Vagina (tissue), 2 donors: ENCODE measurements around the gene TMEM178B. TPM values are rescaled to one million over a fixed set of nuclear protein-coding genes. Genes with fewer than 3 reads are reported as not detected.

Source experiments
- DNase-seq, 2 donors: peaks; one replicate each; pipeline ENCODE4 v3.0.0-alpha.2; 2017; ENCODE audit errors: extremely low spot score in 2 of 2
- H3K27ac ChIP-seq: fragments of 200-600 bp; sonication (generic); one replicate; pipeline ENCODE4 v1.5.1; 2019
- H3K27me3 ChIP-seq: fragments of 200-600 bp; sonication (generic); one replicate; pipeline ENCODE4 v1.5.1; 2019
- H3K36me3 ChIP-seq, 2 donors: fragments of 200-600 bp; sonication (generic); one replicate each; pipeline ENCODE4 v1.5.1; 2017 to 2019
- H3K4me1 ChIP-seq: fragments of 200-600 bp; sonication (generic); one replicate; pipeline ENCODE4 v1.5.1; 2019
- H3K4me3 ChIP-seq, 2 donors: fragments of 200-600 bp; sonication (generic); 1 replicate in 1 of 2; 2 replicates in 1 of 2; pipeline ENCODE4 v1.5.1; 2016 to 2019
- H3K9me3 ChIP-seq: fragments of 200-600 bp; sonication (generic); one replicate; pipeline ENCODE4 v1.5.1; 2019
- CTCF ChIP-seq, 3 experiments: fragments of 450-650 bp in 2 of 3; fragments of 200-600 bp in 1 of 3; sonication (generic) in 1 of 3; IDR thresholded peaks; one replicate each; pipeline ENCODE4 v1.5.1; 2017 to 2019; ENCODE audit warnings: antibody characterized with exemption in 3 of 3, mild to moderate bottlenecking in 2 of 3, moderate library complexity in 2 of 3
- POLR2A ChIP-seq, 2 donors: fragments of 450-650 bp; IDR thresholded peaks; one replicate each; pipeline ENCODE4 v1.6.1; 2017; ENCODE audit warnings: antibody characterized with exemption in 2 of 2, mild to moderate bottlenecking in 2 of 2, moderate library complexity in 2 of 2
- POLR2AphosphoS5 ChIP-seq, 2 donors: sonication (generic); formaldehyde crosslinking; IDR thresholded peaks; one replicate each; pipeline ENCODE4 v1.9.0; 2017; ENCODE audit warnings: antibody characterized with exemption in 2 of 2, mild to moderate bottlenecking in 2 of 2, low read depth in 1 of 2; ENCODE audit not compliant: insufficient read depth in 1 of 2
- intact Hi-C: fragments of 100-400 bp; cut with DNase I; formaldehyde crosslinking; loops from one replicate; pipeline ENCODE4 v1.15.1; 2023
- total RNA-seq: library from RNA; depleted of rRNA; stranded (reverse); fragments of >200 nt; gene quantifications from one replicate; pipeline ENCODE4 v1.2.3, GENCODE V29; 2016

Gene TMEM178B
- total RNA-seq, 1 donor from 2014 or later: 1.2 TPM

GRCh38 chr7:141411133-141411532, 337.3 kb downstream of the TMEM178B start:
- DNase-seq: no peak
- TF ChIP-seq POLR2A (IDR thresholded peaks at IDR 0.05) (no peak), CTCF (IDR thresholded peaks at IDR 0.05) (no peak), POLR2AphosphoS5 (IDR thresholded peaks at IDR 0.05; ENCODE audit: insufficient read depth in 1 of 2, low read depth in 1 of 2) (no peak)
- intact Hi-C loops: no loop called here
- Histone ChIP-seq H3K36me3 (no peaks in the 10 kb centered on the region), H3K27ac (no peak overlapping the region), H3K4me1 (no peaks in the 10 kb centered on the region), H3K4me3 (no peak overlapping the region), H3K9me3 (no peaks in the 10 kb centered on the region), H3K27me3 (no peaks in the 10 kb centered on the region)

- no peaks in the 10 kb centered on the region for H3K4me1 ChIP-seq
- no peak for DNase-seq
- H3K4me3 ChIP-seq: no peak overlapping the region
- H3K27me3 ChIP-seq: no peaks in the 10 kb centered on the region
- intact Hi-C loops: no loop called here
- TF ChIP-seq CTCF (IDR thresholded peaks at IDR 0.05) (no peak), POLR2A (IDR thresholded peaks at IDR 0.05) (no peak), POLR2AphosphoS5 (IDR thresholded peaks at IDR 0.05; ENCODE audit: insufficient read depth in 1 of 2, low read depth in 1 of 2) (no peak)
- no peak overlapping the region for H3K27ac ChIP-seq
- no peaks in the 10 kb centered on the region for H3K36me3 ChIP-seq
- no peaks in the 10 kb centered on the region for H3K9me3 ChIP-seq
These were observed 342.1 kb downstream of the TMEM178B start for GRCh38 chr7:141415999-141416398.

- TF ChIP-seq POLR2A (IDR thresholded peaks at IDR 0.05) (no peak), POLR2AphosphoS5 (IDR thresholded peaks at IDR 0.05; ENCODE audit: insufficient read depth in 1 of 2, low read depth in 1 of 2) (no peak), CTCF (IDR thresholded peaks at IDR 0.05) (no peak)
- Histone ChIP-seq H3K9me3 (no peaks in the 10 kb centered on the region), H3K4me1 (no peaks in the 10 kb centered on the region), H3K27me3 (no peaks in the 10 kb centered on the region), H3K4me3 (no peak overlapping the region), H3K36me3 (no peaks in the 10 kb centered on the region), H3K27ac (no peak overlapping the region)
- no peak for DNase-seq
- intact Hi-C loops: no loop called here
These were observed 342.9 kb downstream of the TMEM178B start for GRCh38 chr7:141416650-141417270.

GRCh38 chr7:141417506-141417905, 343.6 kb downstream of the TMEM178B start:
- Histone ChIP-seq H3K9me3 (no peaks in the 10 kb centered on the region), H3K36me3 (no peaks in the 10 kb centered on the region), H3K4me3 (no peak overlapping the region), H3K27ac (no peak overlapping the region), H3K27me3 (no peaks in the 10 kb centered on the region), H3K4me1 (no peaks in the 10 kb centered on the region)
- TF ChIP-seq CTCF (IDR thresholded peaks at IDR 0.05) (no peak), POLR2AphosphoS5 (IDR thresholded peaks at IDR 0.05; ENCODE audit: insufficient read depth in 1 of 2, low read depth in 1 of 2) (no peak), POLR2A (IDR thresholded peaks at IDR 0.05) (no peak)
- intact Hi-C loops: no loop called here
- DNase-seq: no peak

GRCh38 chr7:141418066-141418465, 344.2 kb downstream of the TMEM178B start:
- Histone ChIP-seq H3K4me3 (no peak overlapping the region), H3K4me1 (no peaks in the 10 kb centered on the region), H3K9me3 (no peaks in the 10 kb centered on the region), H3K27ac (no peak overlapping the region), H3K36me3 (no peaks in the 10 kb centered on the region), H3K27me3 (no peaks in the 10 kb centered on the region)
- intact Hi-C loops: no loop called here
- no peak for DNase-seq
- TF ChIP-seq CTCF (IDR thresholded peaks at IDR 0.05) (no peak), POLR2AphosphoS5 (IDR thresholded peaks at IDR 0.05; ENCODE audit: insufficient read depth in 1 of 2, low read depth in 1 of 2) (no peak), POLR2A (IDR thresholded peaks at IDR 0.05) (no peak)
